ENCODE measurements around the gene EPOP.
"Not testable (repeated sequence)": the region's sequence is repeated elsewhere in the genome, so short reads cannot be mapped to it uniquely, and the experiment has no call there.

Gene EPOP

GRCh38 chr17:38653230-38653629 lies 21.5 kb downstream of the EPOP start:
- DNase-seq (ENCODE audit: low spot score): peak; percentile 20

- DNase-seq (ENCODE audit: low spot score): not testable (repeated sequence)
These were observed 24.0 kb downstream of the EPOP start for GRCh38 chr17:38650653-38651173.

GRCh38 chr17:38637951-38638350 lies 36.8 kb downstream of the EPOP start:
- DNase-seq (ENCODE audit: low spot score): no peak

- DNase-seq (ENCODE audit: low spot score): no peak
These were observed 38.7 kb downstream of the EPOP start for GRCh38 chr17:38636054-38636453.

GRCh38 chr17:38632334-38632733 lies 42.4 kb downstream of the EPOP start:
- no peak for DNase-seq (ENCODE audit: low spot score)

GRCh38 chr17:38628441-38628840 lies 46.3 kb downstream of the EPOP start:
- peak; percentile 39 for DNase-seq (ENCODE audit: low spot score)

- no peak for DNase-seq (ENCODE audit: low spot score)
These were observed 46.8 kb downstream of the EPOP start for GRCh38 chr17:38627957-38628356.

GRCh38 chr17:38626606-38627226 lies 48.0 kb downstream of the EPOP start:
- DNase-seq (ENCODE audit: low spot score): not testable (repeated sequence)

GRCh38 chr17:38625482-38625881 lies 49.3 kb downstream of the EPOP start:
- no peak for DNase-seq (ENCODE audit: low spot score)

GRCh38 chr17:38624782-38625355 lies 49.9 kb downstream of the EPOP start:
- DNase-seq (ENCODE audit: low spot score): not testable (repeated sequence)
